Prostate gland (tissue), 2 donors: ENCODE measurements around the gene TMPRSS7.

Experiments used
- CTCF ChIP-seq, 4 experiments: fragments of 200-600 bp in 2 of 4; fragments of 450-650 bp in 2 of 4; sonication (generic) in 2 of 4; IDR thresholded peaks; 1 replicate in 3 of 4; 2 replicates in 1 of 4; pipeline ENCODE4 v1.5.1; 2016 to 2019; ENCODE audit warnings: antibody characterized with exemption in 4 of 4, mild to moderate bottlenecking in 2 of 4, moderate library complexity in 2 of 4
- POLR2A ChIP-seq: fragments of 450-650 bp; IDR thresholded peaks from one replicate; pipeline ENCODE4 v1.6.1; 2016; ENCODE audit warnings: antibody characterized with exemption, mild to moderate bottlenecking
- POLR2AphosphoS5 ChIP-seq: sonication (generic); formaldehyde crosslinking; IDR thresholded peaks from one replicate; pipeline ENCODE4 v1.6.1; 2017; ENCODE audit warnings: antibody characterized with exemption

- TF ChIP-seq CTCF (IDR thresholded peaks at IDR 0.05) (no peak), POLR2AphosphoS5 (peak; percentile 86), POLR2A (no peak)
These were observed 62.8 kb downstream of the TMPRSS7 start for GRCh38 chr3:112097378-112097777.
